ENCODE results near the gene DHRSX.
"Not testable (repeated sequence)": the region's sequence is repeated elsewhere in the genome, so short reads cannot be mapped to it uniquely, and the experiment has no call there.

DNA sequence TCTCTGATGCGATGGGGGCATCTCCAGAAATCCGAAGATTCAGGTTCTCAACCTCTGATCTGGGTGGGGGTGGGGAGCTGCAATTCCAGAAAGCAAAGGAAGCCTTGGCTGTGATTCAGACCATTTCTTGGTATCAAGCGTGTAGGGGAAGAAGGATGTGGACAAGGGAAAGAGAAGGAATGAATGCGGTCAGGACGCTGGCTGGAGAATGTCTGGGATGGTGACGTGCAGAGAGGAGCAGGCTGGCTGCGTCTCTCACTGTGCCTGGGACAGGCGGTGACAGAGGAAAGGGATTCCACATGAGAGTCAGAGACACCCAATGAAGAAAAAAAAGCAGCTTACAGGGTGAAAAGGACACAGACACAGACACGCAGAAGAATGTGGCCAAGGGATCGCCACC lies 37.3 kb downstream of the DHRSX start:
- not testable (repeated sequence) for TF ChIP-seq POLR2A (IDR thresholded peaks at IDR 0.05)
- TF ChIP-seq, protein P1, sequence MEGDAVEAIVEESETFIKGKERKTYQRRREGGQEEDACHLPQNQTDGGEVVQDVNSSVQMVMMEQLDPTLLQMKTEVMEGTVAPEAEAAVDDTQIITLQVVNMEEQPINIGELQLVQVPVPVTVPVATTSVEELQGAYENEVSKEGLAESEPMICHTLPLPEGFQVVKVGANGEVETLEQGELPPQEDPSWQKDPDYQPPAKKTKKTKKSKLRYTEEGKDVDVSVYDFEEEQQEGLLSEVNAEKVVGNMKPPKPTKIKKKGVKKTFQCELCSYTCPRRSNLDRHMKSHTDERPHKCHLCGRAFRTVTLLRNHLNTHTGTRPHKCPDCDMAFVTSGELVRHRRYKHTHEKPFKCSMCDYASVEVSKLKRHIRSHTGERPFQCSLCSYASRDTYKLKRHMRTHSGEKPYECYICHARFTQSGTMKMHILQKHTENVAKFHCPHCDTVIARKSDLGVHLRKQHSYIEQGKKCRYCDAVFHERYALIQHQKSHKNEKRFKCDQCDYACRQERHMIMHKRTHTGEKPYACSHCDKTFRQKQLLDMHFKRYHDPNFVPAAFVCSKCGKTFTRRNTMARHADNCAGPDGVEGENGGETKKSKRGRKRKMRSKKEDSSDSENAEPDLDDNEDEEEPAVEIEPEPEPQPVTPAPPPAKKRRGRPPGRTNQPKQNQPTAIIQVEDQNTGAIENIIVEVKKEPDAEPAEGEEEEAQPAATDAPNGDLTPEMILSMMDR (IDR thresholded peaks at IDR 0.05) = not testable (repeated sequence)
